NCI-H2171 (cell line): Measurements from ENCODE around the gene AKR7A3.
"Not testable (repeated sequence)": the region's sequence is repeated elsewhere in the genome, so short reads cannot be mapped to it uniquely, and the experiment has no call there.

Experiments
- DNase-seq: peaks from one replicate; lab custom pipeline; 2025; lab: John Stamatoyannopoulos, UW

The AKR7A3 gene

DNA sequence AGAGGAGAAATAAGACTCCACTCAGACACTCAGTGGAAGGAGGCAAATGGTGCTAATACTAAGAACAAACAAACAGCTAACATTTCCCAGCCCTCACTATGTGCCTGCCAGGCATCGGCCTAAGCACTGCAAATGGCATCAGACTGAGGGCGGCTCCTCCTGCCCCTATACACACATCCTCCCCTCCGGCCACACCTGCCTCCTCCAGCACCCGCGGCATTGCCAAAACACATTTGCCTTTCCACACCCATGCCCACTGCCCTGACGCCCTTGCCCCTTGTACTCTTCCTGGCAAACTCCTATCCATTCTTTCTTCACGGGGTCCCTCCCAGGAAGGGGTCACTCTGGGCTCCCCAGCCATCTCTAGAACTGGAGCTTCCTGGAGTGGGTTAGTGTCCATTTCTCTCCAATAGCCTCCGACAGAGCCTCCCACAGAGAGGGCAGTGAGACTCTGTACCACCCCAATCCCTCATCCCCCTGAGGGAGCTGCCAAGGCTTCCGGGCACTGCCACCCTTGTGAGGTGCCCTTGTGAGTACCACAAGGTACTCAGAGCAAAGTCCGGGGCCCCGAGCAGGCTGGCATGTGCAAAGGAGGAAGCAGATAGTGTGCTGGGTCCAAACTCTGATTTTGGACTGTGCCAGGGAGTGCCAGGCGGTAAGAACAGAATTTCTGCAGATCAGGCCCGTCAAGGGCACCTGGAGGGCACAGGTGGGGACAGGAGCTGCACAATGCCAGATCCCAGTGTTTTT lies 959 bp downstream of the AKR7A3 start:
- DNase-seq = no peak

- not testable (repeated sequence) for DNase-seq
These were observed 2.8 kb downstream of the AKR7A3 start for GRCh38 chr1:19285807-19286206.

DNA sequence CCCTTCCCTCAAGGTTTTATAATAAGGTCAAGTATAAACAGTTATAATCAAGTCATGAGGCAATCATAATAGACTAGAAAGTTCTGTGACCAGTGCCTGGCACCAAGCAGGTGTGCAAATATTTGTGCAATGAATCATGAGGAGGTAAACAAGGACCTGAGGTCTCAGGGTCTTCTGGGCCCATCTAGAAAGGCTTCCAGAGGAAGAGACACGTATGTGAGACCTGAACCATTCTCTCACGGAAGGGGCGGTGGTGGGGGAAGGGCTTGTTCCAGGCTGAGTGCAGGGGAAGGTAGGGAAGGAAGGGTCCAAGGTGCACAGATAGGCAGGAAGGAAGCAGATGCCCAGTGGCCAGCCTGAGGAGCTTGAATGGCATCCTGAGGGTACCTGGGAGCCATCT lies 3.2 kb downstream of the AKR7A3 start:
- not testable (repeated sequence) for DNase-seq

DNA sequence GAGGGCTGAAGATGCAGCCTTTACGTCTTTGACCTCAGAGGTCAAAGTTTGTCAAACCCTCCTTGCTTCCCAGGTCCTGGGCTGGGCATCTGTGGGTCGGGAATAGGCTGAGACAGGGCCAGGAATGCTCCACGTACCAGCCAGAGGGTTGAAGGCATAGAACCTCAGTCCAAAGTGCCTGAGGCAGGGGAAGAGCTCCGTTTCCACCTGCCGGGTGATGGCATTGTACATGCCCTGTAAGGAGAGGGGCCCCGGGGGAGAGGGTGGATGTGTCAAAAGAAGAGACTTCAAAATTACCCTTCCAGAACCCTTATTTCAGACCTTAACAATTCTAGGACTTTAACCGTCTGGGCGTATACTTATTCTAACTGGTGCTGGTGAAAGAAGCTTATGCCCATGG lies 3.7 kb downstream of the AKR7A3 start:
- DNase-seq = no peak

DNA sequence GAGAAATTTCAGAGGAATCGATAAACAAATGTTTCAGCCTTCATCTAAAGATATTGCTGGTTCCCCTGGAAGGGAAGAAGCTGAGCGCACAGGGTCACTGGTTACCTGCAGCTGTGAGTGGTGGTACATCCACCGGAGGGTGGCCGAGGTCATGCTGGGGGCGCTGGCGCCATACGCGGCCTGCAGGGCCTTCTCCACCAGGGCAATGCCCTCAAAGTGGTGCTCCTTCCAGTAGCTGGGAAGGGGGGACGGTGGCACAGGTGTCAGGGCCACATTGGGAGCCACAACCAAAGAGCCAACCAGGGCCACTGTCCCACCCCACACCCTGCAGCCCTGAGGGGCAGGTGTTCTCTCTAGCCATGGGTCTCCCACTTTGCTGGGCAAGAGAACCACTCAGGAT lies 4.7 kb downstream of the AKR7A3 start:
- DNase-seq = no peak

DNA sequence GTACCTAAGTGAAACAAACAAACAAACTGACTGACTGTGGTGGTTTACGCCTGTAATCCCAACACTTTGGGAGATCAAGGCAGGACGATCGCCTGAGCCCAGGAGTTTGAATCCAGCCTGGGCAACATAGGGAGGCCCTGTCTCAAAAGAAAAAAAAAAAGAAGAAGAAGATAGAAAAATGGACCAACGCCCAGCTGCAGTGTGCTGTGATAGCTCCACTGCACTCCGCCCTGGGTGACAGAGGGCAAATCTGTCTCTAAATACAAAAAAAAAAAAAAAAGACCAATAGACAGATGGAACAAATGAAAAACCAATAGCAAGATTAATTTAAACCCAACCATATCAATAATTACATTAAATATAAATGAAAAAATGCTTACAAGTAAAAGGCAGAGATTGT lies 13.9 kb downstream of the AKR7A3 start:
- DNase-seq = no peak

- DNase-seq = not testable (repeated sequence)
These were observed 14.6 kb downstream of the AKR7A3 start for GRCh38 chr1:19273844-19274531.

GRCh38 chr1:19273106-19273843 lies 15.3 kb downstream of the AKR7A3 start:
- no peak for DNase-seq

- DNase-seq = no peak
These were observed 16.5 kb downstream of the AKR7A3 start for GRCh38 chr1:19272064-19272463.

DNA sequence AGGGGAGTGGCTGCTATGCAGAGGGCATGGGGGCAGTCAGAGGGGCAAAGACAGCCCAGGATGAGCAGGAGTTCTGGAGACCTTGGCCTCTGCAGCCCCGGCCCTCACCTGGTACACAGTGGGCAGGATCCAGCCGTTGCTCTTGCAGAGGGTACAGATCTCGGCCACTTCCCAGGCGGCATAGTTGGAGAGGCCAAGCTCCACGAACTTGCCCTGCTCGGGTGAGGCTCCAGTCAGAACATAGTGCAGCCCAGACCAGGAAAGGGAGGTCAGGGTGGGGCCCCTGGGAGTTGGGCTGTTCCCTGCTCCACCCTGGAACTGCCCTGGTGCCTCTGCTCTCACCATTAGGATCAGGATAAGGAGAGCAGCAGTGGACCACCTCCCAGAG lies 18.2 kb downstream of the AKR7A3 start:
- DNase-seq = not testable (repeated sequence)

DNA sequence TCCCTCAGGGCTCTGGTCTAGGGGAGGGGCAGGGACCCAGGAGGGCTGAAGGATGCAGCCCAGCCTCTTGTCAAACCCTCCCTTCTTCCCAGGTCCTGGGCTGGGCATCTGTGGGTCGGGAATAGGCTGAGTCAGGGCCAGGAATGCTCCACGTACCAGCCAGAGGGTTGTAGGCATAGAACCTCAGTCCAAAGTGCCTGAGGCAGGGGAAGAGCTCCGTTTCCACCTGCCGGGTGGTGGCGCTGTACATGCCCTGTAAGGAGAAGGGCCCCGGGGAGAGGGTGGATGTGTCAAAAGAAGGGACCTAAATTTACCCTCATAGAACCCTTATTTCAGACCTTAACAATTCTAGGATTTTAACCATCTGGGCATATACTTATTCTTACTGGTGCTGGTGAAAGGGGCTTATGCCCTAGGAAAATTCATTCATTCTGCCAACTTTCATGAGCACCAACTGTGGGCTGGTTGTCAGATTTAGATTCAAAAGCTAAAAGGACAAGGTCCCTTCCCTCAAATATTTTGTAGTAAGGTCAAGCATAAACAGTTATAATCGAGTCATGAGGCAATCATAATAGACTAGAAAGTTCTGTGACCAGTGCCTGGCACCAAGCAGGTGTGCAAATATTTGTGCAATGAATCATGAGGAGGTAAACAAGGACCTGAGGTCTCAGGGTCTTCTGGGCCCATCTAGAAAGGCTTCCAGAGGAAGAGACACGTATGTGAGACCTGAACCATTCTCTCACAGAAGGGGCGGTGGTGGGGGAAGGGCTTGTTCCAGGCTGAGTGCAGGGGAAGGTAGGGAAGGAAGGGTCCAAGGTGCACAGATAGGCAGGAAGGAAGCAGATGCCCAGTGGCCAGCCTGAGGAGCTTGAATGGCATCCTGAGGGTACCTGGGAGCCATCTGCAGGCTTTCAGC lies 18.9 kb downstream of the AKR7A3 start:
- not testable (repeated sequence) for DNase-seq

DNA sequence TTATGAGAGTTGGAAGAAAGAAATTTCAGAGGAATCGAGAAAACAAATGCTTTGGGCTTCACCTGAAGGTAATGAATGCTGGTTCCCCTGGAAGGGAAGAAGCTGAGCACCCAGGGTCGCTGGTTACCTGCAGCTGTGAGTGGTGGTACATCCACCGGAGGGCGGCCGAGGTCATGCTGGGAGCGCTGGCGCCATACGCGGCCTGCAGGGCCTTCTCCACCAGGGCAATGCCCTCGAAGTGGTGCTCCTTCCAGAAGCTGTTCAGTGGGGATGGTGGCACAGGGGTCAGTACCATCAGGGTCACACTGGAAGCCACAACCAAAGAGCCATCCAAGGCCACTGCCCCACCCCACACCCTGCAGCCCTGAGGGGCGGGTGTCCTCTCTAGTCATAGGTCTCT lies 20.1 kb downstream of the AKR7A3 start:
- DNase-seq = no peak

- no peak for DNase-seq
These were observed 25.8 kb downstream of the AKR7A3 start for GRCh38 chr1:19262744-19263143.

GRCh38 chr1:19262047-19262446 lies 26.5 kb downstream of the AKR7A3 start:
- no peak for DNase-seq

- no peak for DNase-seq
These were observed 28.1 kb downstream of the AKR7A3 start for GRCh38 chr1:19260211-19261138.

GRCh38 chr1:19258353-19258752 lies 30.2 kb downstream of the AKR7A3 start:
- no peak for DNase-seq

- DNase-seq = no peak
These were observed 31.2 kb downstream of the AKR7A3 start for GRCh38 chr1:19257178-19257914.

- not testable (repeated sequence) for DNase-seq
These were observed 32.3 kb downstream of the AKR7A3 start for GRCh38 chr1:19256301-19256700.

- no peak for DNase-seq
These were observed 33.3 kb downstream of the AKR7A3 start for GRCh38 chr1:19255288-19255687.

- DNase-seq = no peak
These were observed 34.2 kb downstream of the AKR7A3 start for GRCh38 chr1:19254416-19254815.
